HG02884 (cell line): ENCODE measurements around the gene LYRM4.

Source experiments
- ATAC-seq: cut with Tn5 transposase; IDR thresholded peaks from one replicate; pipeline ENCODE4 v1.9.1; 2021; ENCODE audit warnings: mild to moderate bottlenecking, moderate library complexity; ENCODE audit not compliant: unreplicated experiment

LYRM4 gene

GRCh38 chr6:5206920-5207561 lies 53.7 kb downstream of the LYRM4 start:
- ATAC-seq = no peak

GRCh38 chr6:5205877-5206850 lies 54.6 kb downstream of the LYRM4 start:
- no peak for ATAC-seq

GRCh38 chr6:5205035-5205507 lies 55.7 kb downstream of the LYRM4 start:
- ATAC-seq = no peak

GRCh38 chr6:5204376-5204775 lies 56.4 kb downstream of the LYRM4 start:
- ATAC-seq = no peak

GRCh38 chr6:5203546-5203945 lies 57.2 kb downstream of the LYRM4 start:
- ATAC-seq = no peak

GRCh38 chr6:5202941-5203340 lies 57.8 kb downstream of the LYRM4 start:
- ATAC-seq = no peak

- no peak for ATAC-seq
Observed at GRCh38 chr6:5202206-5202605, 58.5 kb downstream of the LYRM4 start.

GRCh38 chr6:5201271-5201670 lies 59.5 kb downstream of the LYRM4 start:
- no peak for ATAC-seq

GRCh38 chr6:5199702-5200101 lies 61.0 kb downstream of the LYRM4 start:
- no peak for ATAC-seq

GRCh38 chr6:5199283-5199682 lies 61.5 kb downstream of the LYRM4 start:
- ATAC-seq = no peak

- ATAC-seq = no peak
Observed at GRCh38 chr6:5197084-5197483, 63.7 kb downstream of the LYRM4 start.

GRCh38 chr6:5192135-5192794 lies 68.5 kb downstream of the LYRM4 start:
- ATAC-seq = no peak

- ATAC-seq = no peak
Observed at GRCh38 chr6:5191722-5192121, 69.0 kb downstream of the LYRM4 start.

GRCh38 chr6:5191222-5191621 lies 69.5 kb downstream of the LYRM4 start:
- no peak for ATAC-seq

GRCh38 chr6:5190507-5190906 lies 70.2 kb downstream of the LYRM4 start:
- no peak for ATAC-seq

GRCh38 chr6:5188646-5189045 lies 72.1 kb downstream of the LYRM4 start:
- ATAC-seq = no peak

GRCh38 chr6:5184878-5185277 lies 75.9 kb downstream of the LYRM4 start:
- ATAC-seq = no peak

GRCh38 chr6:5184218-5184617 lies 76.5 kb downstream of the LYRM4 start:
- no peak for ATAC-seq

GRCh38 chr6:5181510-5182317 lies 79.0 kb downstream of the LYRM4 start:
- ATAC-seq = no peak

- ATAC-seq = no peak
Observed at GRCh38 chr6:5180636-5181035, 80.1 kb downstream of the LYRM4 start.

GRCh38 chr6:5179917-5180316 lies 80.8 kb downstream of the LYRM4 start:
- no peak for ATAC-seq
